CD4-positive, alpha-beta T cell treated with Interleukin-15 for 1 hour (primary cell): ENCODE measurements around the gene FHIT.
"Not testable (repeated sequence)": the region's sequence is repeated elsewhere in the genome, so short reads cannot be mapped to it uniquely, and the experiment has no call there.

Experiments used
- DNase-seq: peaks from one replicate; pipeline ENCODE4 v3.0.0-alpha.2; 2020

The FHIT gene

DNA sequence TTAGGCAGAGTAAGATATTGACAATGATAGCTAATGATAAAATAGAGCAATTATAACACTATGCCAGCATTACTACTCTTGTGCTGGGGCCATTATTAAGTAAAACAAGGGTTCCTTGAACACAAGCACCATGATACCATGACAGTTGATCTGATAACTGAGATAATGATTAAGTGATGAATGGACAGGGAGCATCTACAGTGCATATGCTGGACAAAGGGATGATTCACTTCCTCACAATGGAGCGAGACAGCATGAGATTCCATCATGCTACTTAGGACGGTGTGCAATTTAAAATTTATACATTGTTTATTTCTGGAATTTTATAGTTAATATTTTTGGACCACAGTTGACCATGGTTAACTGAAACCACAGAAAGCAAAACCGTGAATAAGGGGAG, 156.6 kb downstream of the FHIT start:
- DNase-seq = no peak

DNA sequence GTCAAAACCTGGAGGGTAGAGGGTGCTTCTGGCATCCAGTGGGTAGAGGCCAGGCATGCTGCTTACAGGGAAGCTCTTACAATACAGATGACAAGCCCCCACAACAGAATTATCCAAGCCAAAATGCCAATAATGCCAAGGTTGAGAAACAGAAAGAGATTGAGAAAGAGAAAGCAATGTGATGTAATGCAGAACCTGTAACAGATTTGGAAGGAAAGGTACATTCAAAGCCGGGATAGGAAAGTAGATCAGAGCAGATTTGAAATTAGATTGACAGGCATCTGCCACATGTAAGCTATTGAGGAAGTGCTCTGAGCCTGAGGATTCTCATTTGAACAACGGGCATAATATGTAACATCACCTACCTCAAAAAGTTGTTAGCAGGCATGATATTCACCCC, 157.9 kb downstream of the FHIT start:
- DNase-seq = no peak

DNA sequence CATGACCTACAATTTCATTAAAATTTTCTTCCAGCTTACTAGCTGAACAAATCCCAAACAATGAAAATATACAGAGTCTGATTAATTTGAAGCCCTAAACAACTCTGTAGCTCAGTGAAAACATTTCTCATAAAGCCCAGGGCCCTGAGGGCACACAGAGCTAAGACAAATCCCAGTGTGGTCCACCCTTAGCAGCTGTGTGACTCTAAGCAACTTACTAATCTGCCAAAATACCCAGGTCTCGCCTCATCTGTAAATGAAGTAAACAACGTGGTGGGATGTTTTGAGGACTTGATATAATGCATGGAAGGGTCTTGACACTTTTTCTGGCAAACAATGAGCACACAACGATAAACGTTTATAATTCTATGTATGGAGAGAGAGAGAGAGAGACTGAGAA, 158.4 kb downstream of the FHIT start:
- no peak for DNase-seq

DNA sequence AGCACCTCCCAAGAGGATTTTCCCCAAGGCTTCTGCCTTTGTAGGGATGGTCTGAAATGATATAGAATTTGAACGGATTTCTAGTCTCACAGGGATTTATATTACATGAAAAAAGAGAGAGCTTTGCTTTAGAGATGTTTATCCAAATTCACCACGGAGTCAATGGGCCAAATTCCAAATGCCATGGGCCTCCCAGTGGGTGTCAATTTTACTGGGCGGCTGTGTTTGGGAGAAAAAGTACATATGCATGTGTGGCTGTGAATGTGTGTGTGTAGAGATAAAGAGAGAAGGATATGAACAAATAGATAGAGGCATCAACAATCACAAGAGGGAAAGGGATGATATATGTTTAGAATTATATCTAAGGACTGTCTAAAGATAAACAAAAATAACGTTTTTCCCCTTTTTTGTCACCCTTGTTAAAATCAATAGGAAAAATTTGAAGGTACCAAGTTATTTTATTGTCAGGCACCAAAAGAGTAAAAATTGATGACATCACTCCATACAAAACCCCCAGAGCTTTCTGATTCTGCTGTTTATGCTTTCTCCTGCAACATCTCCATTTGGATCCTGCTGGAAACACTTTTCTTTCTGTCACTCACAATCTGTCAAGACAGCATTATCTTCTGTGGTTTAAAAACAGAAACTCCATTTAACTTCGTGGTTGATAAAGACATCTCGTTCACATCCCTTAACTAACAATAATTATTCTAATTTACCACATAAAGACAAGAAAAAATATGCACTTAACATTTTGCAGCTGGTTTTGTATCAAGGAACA, 160.7 kb downstream of the FHIT start:
- DNase-seq = no peak

DNA sequence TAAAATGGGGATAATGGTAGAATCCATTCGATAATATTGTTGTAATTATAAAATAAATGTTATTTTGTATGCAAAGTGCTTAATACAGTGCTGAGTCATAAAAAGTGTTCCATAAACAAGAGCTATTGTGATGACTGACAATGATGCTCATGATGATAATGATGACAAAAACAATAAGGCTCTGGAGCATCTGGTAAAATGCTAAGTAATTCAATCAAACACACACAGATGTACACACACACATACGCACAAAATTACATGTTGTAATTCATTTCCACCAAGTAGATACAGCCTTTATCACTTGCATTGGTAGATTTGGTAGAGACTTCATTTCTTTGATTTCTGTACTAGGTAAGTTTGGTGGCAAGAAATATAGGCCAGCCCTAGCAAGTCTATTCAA, 163.8 kb downstream of the FHIT start:
- DNase-seq = no peak

DNA sequence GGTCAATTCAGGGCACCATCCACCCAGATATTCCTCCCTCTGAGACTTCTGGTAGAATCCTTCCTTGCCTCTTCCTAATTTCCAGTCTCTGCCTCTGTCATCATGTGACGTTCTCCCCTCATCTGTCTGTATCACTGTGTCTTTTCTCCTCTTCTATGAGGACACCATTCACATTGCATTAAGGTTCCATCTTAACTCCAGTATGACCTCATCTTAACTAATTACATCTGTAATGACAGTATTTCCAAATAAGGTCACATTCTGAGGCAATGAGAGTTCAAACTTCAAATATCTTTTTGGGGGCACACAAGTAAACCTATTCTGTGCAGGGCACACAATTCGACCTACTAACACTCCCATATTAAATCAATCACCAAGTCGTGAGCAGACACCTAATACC, 169.7 kb downstream of the FHIT start:
- no peak for DNase-seq

DNA sequence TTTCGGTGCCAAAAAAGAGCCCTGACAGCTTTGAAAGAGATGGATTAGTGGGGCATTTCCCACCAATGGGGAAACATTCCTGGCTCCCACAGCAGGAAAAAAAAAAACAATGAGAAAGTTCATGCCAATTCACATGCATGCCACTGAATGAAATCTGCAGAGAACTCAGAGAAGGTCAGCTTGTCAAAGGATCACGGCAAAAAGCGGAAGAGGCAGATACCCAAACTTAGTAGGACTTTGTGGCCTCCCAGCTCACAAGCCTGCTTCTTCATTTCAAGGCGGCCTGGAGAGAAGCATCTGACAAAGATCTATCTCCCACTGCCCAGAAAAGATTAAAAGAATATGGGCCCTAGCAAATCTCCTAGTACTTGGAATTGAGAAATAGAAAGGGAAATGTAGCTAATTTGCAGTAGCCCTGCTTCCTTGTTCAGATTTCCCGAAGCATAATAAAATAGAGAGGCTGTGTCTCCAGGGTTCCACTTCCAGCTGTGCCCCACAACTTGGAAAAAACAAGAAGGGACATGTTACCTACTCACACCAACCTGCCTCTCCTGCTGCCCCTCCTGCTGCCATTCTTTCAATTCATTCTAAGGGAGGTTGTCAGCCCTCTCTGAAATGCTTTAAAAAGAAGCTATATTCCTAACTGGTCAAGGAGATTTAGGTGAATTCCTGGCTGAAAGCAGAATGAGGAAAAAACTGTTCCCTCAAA, 170.4 kb downstream of the FHIT start:
- DNase-seq = no peak

DNA sequence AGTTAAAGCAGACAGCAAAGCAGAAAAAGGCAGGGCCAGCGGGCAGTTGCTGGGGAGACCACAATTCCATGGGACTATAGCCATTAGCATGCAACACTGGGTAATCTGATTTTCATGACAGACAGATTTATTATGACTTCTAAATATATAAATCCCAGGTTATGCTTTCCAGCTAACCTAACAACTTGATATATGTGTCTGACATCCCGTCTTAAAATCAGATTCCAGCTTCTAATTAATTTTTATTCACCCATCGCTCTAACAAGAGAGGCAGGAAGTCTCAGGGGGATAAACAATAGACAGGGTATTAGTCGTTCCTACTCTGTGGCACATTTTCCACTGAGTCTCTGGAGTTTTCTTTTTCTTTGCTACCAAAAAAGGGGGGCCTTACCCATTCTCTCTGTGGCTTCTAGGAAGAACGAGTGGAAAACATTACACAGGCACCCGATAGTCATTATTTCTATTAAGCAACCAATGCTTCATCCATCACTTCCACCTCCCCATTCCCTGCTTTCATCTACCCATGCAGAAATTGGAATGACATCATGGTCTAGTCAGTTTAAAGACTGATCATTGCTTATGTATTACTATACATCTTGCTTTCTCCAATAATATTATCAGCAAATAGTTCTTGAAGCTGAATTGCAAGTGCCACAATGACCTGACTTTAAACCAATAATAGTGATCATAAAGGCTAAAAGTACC, 173.1 kb downstream of the FHIT start:
- no peak for DNase-seq

DNA sequence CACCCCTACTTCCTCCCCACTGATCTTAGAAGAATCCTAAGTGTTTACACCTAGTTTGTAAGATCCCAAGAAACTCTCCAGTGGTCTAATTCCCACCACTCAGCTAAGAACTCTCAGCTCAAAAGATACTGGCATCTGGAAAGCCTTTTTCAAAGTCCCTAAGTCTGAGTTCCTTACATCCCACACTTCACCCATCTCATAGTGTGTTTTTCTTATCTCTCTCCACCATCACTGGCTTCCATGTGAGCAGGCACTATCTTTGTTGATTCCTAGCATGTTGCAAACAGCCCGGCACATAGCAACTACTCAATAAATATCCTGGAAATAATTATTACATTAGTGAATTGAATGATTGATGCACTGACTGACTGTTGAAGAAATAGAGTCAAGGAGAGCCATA, 173.7 kb downstream of the FHIT start:
- DNase-seq = no peak

DNA sequence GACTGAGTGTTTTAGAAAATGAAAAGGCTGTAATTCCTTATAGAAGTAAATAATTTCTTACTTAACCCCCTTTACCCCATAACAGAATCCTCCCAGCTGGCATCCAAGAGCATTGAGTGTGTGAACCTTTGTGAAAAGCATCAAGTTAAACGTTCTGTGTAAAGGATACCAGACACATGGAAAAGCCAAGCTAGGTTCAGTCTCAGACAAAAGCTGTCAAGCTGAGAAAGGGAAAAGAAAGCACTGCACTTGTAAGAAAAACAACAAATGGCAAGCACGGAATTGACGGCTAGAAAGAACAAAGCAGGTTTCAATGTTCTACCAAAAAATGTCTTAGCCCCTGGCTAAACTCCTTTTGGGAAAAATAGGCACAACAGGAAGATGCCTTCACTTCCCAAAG, 176.5 kb downstream of the FHIT start:
- DNase-seq = no peak

DNA sequence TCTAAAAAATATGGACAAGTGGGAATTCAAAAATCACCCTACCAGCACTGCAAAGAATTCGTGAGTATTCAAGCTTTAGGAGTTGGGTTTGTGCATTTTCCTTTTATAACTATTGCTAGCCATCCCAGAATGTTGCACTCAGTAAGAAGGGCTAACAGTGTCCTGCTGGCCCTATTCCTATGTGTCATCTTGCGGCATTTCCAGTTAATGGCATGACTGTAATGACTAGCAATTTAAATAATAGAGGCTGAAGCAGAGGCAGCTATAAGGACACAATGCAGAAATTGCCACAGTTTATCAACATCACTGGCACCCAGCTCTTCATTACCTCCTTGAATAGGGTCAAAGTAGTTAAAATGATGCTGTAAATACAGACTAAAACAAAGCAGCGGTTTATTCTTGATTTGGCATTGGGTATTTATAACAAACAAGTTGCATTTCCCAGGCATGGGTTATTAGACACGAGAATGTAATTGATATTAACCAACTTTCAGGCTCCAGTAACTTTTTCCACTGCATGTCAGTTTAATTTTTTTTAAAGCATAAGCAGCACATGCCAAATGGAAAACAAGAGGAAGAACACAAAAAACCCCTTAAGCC, 177.6 kb downstream of the FHIT start:
- DNase-seq = no peak

DNA sequence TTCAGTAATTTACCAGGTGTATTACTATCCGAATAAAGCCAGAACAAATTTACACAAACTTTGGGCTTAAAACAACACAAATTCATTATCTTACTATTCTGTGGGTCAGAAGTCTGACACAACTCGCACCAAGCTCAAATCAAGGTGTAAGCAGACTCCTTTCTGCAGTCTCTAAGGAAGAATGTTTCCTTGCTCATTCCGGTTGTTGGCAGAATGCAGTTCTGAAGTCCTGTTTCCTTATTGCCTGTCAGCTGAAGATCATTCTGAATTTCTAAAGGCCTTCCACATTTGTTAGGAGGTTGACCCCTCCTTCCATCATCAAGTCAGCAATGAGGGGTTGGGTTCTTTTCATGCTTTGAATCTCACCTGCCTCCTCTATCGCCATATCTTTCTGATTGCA, 183.2 kb downstream of the FHIT start:
- DNase-seq = no peak

DNA sequence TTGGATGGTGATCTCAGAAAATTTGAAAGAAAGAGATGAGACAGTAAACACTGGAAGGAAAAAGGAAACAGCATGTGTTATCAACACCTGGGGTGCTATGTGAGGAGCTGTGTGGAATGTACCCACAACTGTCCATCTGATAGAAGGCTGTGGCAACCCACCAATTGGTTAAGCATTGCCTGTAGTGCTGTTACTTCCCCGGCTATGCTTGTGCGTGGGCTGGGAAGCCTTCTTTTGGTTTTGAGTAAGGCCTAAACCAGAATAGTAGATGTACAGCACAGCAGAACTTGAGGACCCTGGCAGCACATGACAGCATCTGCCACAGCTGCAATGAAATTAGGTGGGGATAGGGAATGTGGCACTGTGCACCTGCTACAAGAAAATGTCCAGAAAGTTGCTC, 184.5 kb downstream of the FHIT start:
- no peak for DNase-seq

DNA sequence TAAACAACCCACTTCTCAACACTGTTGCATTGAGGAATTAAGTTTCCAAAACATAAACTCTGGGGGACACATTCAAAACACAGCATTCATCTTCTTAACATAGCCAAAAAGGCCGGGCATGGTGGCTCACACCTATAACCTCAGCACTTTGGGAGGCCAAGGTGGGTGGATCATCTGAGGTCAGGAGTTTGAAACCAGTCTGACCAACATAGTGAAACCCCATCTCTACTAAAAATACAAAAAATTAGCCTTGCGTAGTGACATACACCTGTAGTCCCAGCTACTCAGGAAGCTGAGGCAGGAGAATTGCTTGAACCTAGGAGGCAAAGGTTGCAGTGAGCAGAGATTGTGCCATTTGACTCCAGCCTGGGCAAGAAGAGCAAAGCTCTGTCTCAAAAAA, 185.0 kb downstream of the FHIT start:
- not testable (repeated sequence) for DNase-seq

DNA sequence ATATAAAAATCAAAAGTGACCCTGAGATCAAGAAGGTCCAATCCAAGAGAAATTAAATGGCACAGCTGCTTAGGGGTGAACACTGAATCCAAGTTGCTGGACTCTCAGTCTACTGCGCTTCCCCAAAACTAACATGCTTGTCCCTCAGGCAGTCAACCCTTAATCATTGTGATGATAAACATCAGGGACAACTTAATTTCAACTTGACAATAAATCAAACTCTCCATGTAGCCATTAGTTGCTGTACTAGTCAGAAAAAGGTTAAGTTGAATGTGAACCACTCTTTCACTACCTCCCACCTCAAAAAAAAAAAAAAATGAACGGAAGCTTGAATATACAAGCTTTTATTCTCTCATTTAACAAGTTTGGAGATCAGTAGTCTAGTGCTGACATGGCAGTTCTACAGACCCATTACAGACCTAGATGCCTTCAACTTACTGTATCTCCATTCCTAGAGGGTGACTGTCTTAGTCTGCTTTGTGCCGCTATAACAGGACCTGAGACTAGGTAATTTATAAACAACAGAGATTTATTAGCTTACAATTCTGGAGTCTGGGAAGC, 185.7 kb downstream of the FHIT start:
- DNase-seq = no peak

DNA sequence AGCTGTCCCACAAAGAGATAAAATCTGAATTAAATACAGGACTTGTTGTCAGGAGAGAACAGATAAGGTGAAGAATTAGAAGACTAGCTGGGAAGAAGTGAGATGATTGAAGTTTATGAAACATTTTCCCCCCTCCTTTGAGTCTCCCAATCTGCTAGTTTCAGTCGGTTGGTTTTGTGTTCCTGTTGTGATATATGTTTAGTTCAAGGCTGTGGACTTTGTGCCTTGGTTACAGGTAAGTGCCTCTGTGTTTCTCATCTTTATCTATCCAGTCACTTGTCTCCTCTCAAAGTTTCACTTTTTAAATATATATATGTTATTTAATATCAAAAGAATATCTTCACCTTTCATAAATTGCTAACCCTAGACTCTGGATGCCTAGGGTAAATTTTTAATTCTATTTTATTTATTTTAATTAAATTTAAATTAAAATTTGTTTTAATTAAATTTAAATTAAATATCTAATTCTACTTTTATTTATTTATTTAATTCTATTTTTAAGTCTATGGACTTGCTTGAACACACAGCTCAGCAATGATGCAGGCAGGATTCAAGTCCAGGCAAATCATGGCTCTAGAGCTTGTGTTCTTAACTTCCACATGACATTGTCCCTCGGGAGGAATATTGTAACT, 190.0 kb downstream of the FHIT start:
- DNase-seq = no peak

DNA sequence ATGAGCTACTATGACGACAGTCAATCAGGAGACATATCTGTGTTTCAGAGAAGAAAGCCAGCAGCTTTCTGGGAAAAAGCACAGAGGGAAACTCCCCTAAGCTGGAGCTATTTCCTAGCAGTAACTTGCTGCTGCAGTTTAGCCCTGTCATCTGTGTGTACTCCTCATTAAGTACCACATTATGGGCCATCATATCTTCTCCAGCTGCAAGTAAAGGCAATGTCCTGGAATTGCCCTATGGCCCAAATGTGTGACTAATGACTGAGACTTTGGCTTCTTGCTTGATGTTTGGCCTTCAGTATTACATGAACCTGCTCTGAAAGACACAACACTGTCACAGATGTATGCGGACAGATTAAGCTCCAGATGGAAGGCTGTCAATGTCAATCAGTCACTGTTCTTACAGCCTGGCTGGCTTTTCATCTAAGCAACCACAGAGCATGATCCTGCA, 190.8 kb downstream of the FHIT start:
- no peak for DNase-seq

DNA sequence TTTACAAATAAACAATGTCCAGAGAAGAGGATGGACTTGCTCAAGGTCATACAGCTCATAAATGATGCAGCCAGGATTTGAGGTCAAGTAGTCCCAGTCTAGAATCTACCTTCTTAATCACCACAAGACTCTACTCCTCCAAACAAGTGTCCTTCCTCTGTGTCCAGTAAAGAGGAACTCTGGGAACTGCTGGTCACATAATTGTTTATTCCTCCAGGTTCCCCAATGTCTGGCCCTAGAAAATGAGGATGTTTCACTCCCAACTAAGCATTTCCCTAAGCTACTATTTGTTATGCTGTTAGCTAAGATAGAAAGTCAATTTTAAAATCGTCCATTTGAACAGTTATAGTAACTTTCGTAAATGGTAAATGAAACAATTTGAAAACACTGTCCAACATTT, 192.4 kb downstream of the FHIT start:
- DNase-seq = no peak

DNA sequence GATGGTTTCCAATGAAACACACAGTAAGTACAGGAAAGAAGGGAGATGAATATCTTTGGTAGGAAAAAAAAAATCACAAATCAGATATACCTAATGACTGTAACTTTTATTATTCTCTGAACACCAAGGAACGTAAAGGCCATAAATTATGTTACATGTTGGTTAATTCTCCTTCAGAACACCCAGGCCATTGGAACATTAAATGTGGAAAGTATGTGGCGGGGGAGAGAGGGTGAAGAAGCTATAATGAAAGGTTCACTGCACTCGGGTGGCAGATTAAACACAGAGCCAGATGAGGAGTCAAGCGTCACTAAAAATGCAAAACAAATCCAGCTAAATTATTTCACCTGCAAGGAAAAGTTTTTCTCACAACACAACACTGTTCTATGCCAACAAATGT, 193.8 kb downstream of the FHIT start:
- no peak for DNase-seq

DNA sequence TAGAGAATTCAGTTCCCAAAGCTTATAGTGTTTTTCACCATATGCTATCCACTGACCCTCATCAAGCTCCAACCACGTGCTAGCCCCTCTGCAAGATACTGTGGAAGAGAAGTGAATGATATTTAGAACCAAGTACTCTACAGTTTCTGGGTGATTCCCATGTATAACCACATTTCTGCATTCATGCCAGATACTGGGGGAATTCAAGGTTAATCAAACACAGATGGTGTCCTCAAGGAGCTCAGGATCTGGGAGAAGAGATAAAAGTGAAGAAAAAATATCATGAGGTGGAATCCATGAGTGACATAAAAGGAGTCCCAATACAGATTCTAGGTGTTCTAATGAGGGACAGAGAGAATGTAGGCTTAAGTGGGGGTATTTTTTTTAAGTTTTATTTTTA, 195.8 kb downstream of the FHIT start:
- DNase-seq = no peak

DNA sequence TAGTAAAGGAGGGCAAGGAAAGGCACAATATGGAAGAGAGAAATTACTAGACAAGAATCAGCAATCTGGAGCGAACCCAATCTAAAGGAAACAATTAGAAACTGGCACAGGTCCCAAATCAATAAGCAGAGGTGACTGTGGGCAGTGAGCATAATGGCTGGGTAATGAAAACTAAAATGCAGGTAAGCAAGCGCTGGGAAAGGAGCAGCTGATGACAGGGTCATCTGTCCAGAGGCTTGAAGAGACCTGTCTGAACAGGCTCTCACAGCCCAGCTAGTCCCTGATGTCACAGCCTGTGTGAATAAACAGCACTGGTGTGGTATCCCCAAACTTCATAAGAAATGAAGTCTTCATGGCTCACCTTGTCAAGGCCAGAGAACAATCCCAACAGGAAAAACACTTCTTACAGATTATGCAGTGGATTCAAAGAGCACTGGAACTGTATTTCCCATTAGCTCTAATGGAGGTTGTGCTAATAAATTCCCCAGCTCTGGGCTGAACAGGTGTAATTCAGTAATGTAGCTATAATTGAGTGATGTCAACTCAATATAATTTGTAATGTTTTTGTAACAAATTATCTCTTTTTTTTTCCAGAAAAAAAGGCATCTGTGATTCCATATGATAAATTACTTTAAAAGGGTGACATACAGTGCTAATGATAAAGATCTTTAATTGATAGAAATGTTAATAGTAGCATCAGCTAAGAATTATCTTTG, 197.3 kb downstream of the FHIT start:
- no peak for DNase-seq

DNA sequence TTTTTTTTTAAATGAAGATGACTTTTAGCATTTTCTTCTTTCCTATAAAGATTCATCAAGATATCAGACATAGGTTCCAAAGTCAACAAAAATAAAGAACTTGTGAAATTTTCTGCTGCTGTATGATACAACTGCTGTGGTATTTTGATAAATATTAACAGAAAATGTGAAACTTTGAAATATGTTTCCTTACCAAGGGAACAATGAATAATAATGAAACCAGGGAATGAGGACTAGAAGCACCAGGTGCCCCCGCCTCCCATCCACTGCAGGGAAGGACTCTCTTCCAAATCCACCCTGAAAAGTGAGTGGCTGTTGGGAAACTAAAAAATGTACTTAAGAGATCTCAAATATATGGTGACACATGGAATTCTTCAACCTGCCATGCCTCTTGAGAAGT, 198.4 kb downstream of the FHIT start:
- no peak for DNase-seq
